Measurements from ENCODE around the gene PAPSS2. TPM values are rescaled to one million over a fixed set of nuclear protein-coding genes. Genes with fewer than 3 reads are reported as not detected.
"Not testable (repeated sequence)": the region's sequence is repeated elsewhere in the genome, so short reads cannot be mapped to it uniquely, and the experiment has no call there.

Gene PAPSS2
- total and polyA plus RNA-seq, 11 donors, result 1.9 to 32.6 (median 5.8) TPM

- intact Hi-C loops (cut with DNase I), result no loop called here
- WGBS, 4 donors, result 42 to 70% (median 53%) methylated on average over 3 of the region's 3 CpGs
- H3K4me1 ChIP-seq, result no peaks in the 10 kb centered on the region
- no peak for DNase-seq
- no peaks in the 10 kb centered on the region for H3K9me3 ChIP-seq
- no peak overlapping the region for H3K27ac ChIP-seq
- ATAC-seq, result no peak
- no peak for TF ChIP-seq CTCF (IDR thresholded peaks at IDR 0.05)
- TF ChIP-seq POLR2A (IDR thresholded peaks at IDR 0.05), result no peak
- peaks cover 0 to 3% (median 0%) of the 10 kb centered on the region in 9 donors for H3K27me3 ChIP-seq
- H3K4me3 ChIP-seq, result no peak overlapping the region
- H3K36me3 ChIP-seq, result no peaks in the 10 kb centered on the region
Measured at GRCh38 chr10:87615856-87616255, 43.8 kb upstream of the PAPSS2 start.

GRCh38 chr10:87617503-87617902, 42.2 kb upstream of the PAPSS2 start:
- DNase-seq (no peak), ATAC-seq (no peak)
- TF ChIP-seq CTCF (IDR thresholded peaks at IDR 0.05) (no peak), POLR2A (IDR thresholded peaks at IDR 0.05) (no peak)
- Histone ChIP-seq H3K4me1 (no peaks in the 10 kb centered on the region), H3K4me3 (no peak overlapping the region), H3K27me3 (peaks cover 0 to 12% (median 0%) of the 10 kb centered on the region in 9 donors), H3K27ac (no peak overlapping the region), H3K36me3 (no peaks in the 10 kb centered on the region), H3K9me3 (no peaks in the 10 kb centered on the region)
- WGBS, 4 donors, result 83 to 94% (median 91%) methylated on average over 1 of the region's 1 CpG
- intact Hi-C loops (cut with DNase I), result no loop called here

DNA sequence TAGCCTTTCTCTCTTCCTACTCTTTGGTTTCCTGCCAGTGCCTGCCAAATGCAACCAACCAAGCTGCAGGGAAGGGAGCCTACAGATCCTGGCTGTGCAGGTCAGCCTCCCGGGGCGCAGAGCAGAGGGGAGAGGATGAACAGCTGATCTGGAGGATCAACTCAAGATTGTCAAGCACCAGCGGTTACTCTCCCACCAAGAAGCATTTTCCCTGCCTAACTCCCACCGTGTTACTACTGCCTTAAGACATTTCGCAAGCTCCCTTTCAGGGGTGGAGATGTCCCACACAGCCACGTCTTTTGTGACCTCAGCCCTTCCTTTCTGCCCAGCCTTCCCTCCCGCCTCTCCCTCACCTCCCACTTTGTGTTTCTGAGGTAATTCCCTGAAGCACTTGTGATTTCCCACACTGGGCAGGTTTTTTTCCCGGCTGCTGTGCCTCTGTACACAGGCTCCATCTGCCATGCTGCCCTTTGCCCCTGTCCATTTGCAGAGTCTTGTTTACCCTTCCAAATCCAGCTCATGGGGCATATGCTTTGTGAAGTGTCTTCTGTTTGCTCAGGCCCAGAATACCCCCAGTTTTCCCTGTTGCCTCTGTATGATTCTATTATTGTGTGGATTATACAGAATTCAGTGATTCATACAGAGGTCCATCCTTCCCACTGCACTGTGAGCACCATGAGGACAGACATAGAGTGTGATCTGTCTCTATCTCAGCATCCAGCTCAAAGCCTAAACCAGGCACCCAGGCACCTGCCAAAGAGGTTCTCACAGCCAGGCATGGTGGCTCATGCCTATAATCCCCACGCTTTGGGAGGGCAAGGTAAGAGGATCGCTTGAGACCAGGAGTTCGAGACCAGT, 40.9 kb upstream of the PAPSS2 start:
- Histone ChIP-seq H3K9me3 (no peaks in the 10 kb centered on the region), H3K4me1 (no peaks in the 10 kb centered on the region), H3K27me3 (peaks cover 0 to 16% (median 0%) of the 10 kb centered on the region in 9 donors), H3K36me3 (no peaks in the 10 kb centered on the region), H3K4me3 (no peak overlapping the region), H3K27ac (no peak overlapping the region)
- intact Hi-C loops (cut with DNase I), result no loop called here
- DNase-seq (no peak), ATAC-seq (no peak)
- 72 to 77% (median 77%) methylated on average over 11 of the region's 11 CpGs for WGBS, 4 donors
- TF ChIP-seq CTCF (IDR thresholded peaks at IDR 0.05), result no peak
- TF ChIP-seq POLR2A (IDR thresholded peaks at IDR 0.05), result no peak

- TF ChIP-seq POLR2A (IDR thresholded peaks at IDR 0.05), result no peak
- TF ChIP-seq CTCF (IDR thresholded peaks at IDR 0.05), result no peak
- H3K36me3 ChIP-seq, result no peaks in the 10 kb centered on the region
- DNase-seq, result no peak
- ATAC-seq, result no peak
- WGBS, 4 donors, result 73 to 79% (median 77%) methylated on average over 5 of the region's 5 CpGs
- H3K27ac ChIP-seq, result no peak overlapping the region
- no peaks in the 10 kb centered on the region for H3K9me3 ChIP-seq
- intact Hi-C loops (cut with DNase I), result no loop called here
- no peak overlapping the region for H3K4me3 ChIP-seq
- no peaks in the 10 kb centered on the region for H3K4me1 ChIP-seq
- H3K27me3 ChIP-seq, result peaks cover 0 to 16% (median 0%) of the 10 kb centered on the region in 9 donors
Measured at GRCh38 chr10:87619705-87620104, 40.0 kb upstream of the PAPSS2 start.

DNA sequence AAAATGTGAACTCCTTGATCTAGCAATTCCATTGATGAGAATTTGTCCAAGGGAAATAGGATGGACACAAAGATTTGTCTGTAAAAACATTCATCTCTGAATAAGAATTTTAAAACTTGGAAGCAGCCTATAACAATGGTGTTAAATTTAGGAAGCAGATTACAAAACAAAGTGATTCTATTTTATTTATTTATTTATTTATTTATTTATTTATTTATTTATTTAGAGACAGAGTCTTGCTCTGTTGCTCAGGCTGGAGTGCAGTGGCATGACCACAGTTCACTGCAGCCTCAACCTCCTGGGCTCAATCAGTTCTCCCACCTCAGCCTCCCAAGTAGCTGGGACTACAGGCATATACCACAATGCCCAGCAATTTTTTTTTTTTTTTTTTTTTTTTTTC, 38.2 kb upstream of the PAPSS2 start:
- H3K4me1 ChIP-seq; intact Hi-C loops (cut with DNase I); H3K9me3 ChIP-seq; H3K27ac ChIP-seq; DNase-seq; H3K4me3 ChIP-seq; ATAC-seq; H3K36me3 ChIP-seq: not testable (repeated sequence)
- peaks cover 0 to 16% (median 0%) of the 10 kb centered on the region in 9 donors for H3K27me3 ChIP-seq
